K562 (cell line): ENCODE results near the gene SLC4A2. TPM values are rescaled to one million over a fixed set of nuclear protein-coding genes. Genes with fewer than 3 reads are reported as not detected.
A peak's percentile ranks its signal among the peaks of the same experiment; 100 is the strongest.

Experiments used
- BRF2 ChIP-seq: IDR thresholded peaks from 3 replicates; pipeline ENCODE4 v1.6.1; 2011; ENCODE audit warnings: borderline replicate concordance, mild to moderate bottlenecking; ENCODE audit not compliant: insufficient read length, insufficient read depth
- CEBPG ChIP-seq, 3 experiments: fragments of 200-800 bp in 1 of 3; sonication (Bioruptor generic) in 1 of 3; sonication (generic) in 1 of 3; formaldehyde crosslinking in 1 of 3; IDR thresholded peaks in 2 of 3; conservative IDR thresholded peaks in 1 of 3; 2 replicates each; pipeline versions ENCODE4 v1.6.1 to v1.8.0; 2016 to 2022; ENCODE audit warnings: missing compliant biosample characterization in 2 of 3, missing genetic modification characterization in 2 of 3, mild to moderate bottlenecking in 1 of 3, missing genetic modification reagents in 1 of 3
- DEAF1 ChIP-seq: fragments of 450-650 bp; formaldehyde crosslinking; IDR thresholded peaks from 2 replicates; pipeline ENCODE4 v1.4.0; 2020; ENCODE audit warnings: mild to moderate bottlenecking, moderate library complexity
- FOXA1 ChIP-seq: fragments of 450-650 bp; IDR thresholded peaks from 2 replicates; pipeline ENCODE4 v1.6.1; 2016; ENCODE audit warnings: mild to moderate bottlenecking, borderline replicate concordance
- FOXJ2 ChIP-seq: fragments of 200-800 bp; sonication (Bioruptor generic); IDR thresholded peaks from 2 replicates; pipeline ENCODE4 v1.6.1; 2016; ENCODE audit warnings: missing genetic modification characterization, missing compliant biosample characterization
- GABPB2 ChIP-seq: fragments of 250-450 bp; sonication (Bioruptor Pico); conservative IDR thresholded peaks from 2 replicates; pipeline ENCODE4 v1.5.1; 2021; ENCODE audit warnings: mild to moderate bottlenecking
- HDAC1 ChIP-seq, 2 experiments: fragments of 450-650 bp; IDR thresholded peaks; 2 replicates each; pipeline ENCODE4 v1.6.1; 2016 to 2017; ENCODE audit warnings: inconsistent platforms in 1 of 2, mild to moderate bottlenecking in 1 of 2, moderate library complexity in 1 of 2
- NBN ChIP-seq: fragments of 450-650 bp; IDR thresholded peaks from 2 replicates; pipeline ENCODE4 v1.6.1; 2016; ENCODE audit warnings: low read depth, mild to moderate bottlenecking
- NFRKB ChIP-seq: fragments of 450-650 bp; IDR thresholded peaks from 2 replicates; pipeline ENCODE4 v1.6.1; 2016; ENCODE audit warnings: low read depth
- SMAD3 ChIP-seq: fragments of 450-650 bp; formaldehyde crosslinking; conservative IDR thresholded peaks from 2 replicates; pipeline ENCODE4 v1.4.0; 2020; ENCODE audit warnings: mild to moderate bottlenecking
- ZBTB11 ChIP-seq, 3 experiments: fragments of 200-800 bp in 1 of 3; fragments of 250-450 bp in 1 of 3; fragments of 450-650 bp in 1 of 3; sonication (Bioruptor Pico) in 1 of 3; sonication (Bioruptor generic) in 1 of 3; formaldehyde crosslinking in 1 of 3; IDR thresholded peaks; 2 replicates each; pipeline versions ENCODE4 v1.6.1 to v1.8.0; 2016 to 2022; ENCODE audit warnings: mild to moderate bottlenecking in 2 of 3, missing genetic modification characterization in 2 of 3, missing compliant biosample characterization in 1 of 3, moderate library complexity in 1 of 3
- ZNF384 ChIP-seq: IDR thresholded peaks from 2 replicates; pipeline ENCODE4 v1.6.1; 2012; ENCODE audit warnings: low read depth, low read length, improper control_type of control experiment
- polyA plus RNA-seq, 8 experiments: library from polyadenylated mRNA; depleted of rRNA in 4 of 8; stranded (reverse) in 5 of 8; unstranded in 3 of 8; fragments of >200 nt; fragmentation: Nextera tagmentation in 2 of 8; fragmentation: Illumina TruSeq in 1 of 8; extraction: Ambion mirVana in 2 of 8; extraction: Trizol in 1 of 8; gene quantifications; 2 replicates each; pipeline versions ENCODE4 v1.2.1 to v1.2.3, GENCODE V29; 2011 to 2014; ENCODE audit warnings: inconsistent platforms in 1 of 8, missing spikeins in 1 of 8
- total RNA-seq, 7 experiments: library from RNA; depleted of rRNA in 6 of 7; stranded (reverse); fragments of >200 nt in 6 of 7; fragmentation: Illumina TruSeq in 2 of 7; extraction: Trizol in 2 of 7; gene quantifications; 2 replicates each; pipeline versions ENCODE4 v1.2.1 to v1.2.3, GENCODE V29; 2011 to 2021; ENCODE audit warnings: low replicate concordance in 1 of 7
- TF ChIP-seq, protein P1 (sequence below), 2 experiments: fragments of 450-650 bp in 1 of 2; sonication (generic) in 1 of 2; formaldehyde crosslinking in 1 of 2; IDR thresholded peaks in 1 of 2; conservative IDR thresholded peaks in 1 of 2; 2 replicates each; pipeline versions ENCODE4 v1.6.1 to v1.8.1; 2016 to 2023; ENCODE audit warnings: mild to moderate bottlenecking in 2 of 2, moderate library complexity in 2 of 2, inconsistent platforms in 1 of 2, missing genetic modification reagents in 1 of 2
- TF ChIP-seq, protein P2 (sequence below), 2 experiments: fragments of 450-650 bp in 1 of 2; sonication (generic) in 1 of 2; formaldehyde crosslinking; conservative IDR thresholded peaks; 2 replicates each; pipeline versions ENCODE4 v1.4.0 to v1.8.1; 2020 to 2022; ENCODE audit warnings: mild to moderate bottlenecking in 1 of 2, missing genetic modification reagents in 1 of 2
- TF ChIP-seq, protein P3 (sequence below): fragments of 450-650 bp; conservative IDR thresholded peaks from 2 replicates; pipeline ENCODE4 v1.6.1; 2016; ENCODE audit warnings: missing genetic modification characterization, low read depth, mild to moderate bottlenecking, control low read depth, missing compliant biosample characterization

The SLC4A2 gene
- total and polyA plus RNA-seq, 9 of the 15 experiments (the other 6 are each of a cell fraction or from before 2014, with no cell fraction given), result 11.4 to 375 (median 130) TPM

GRCh38 chr7:151113344-151114150, 54.2 kb downstream of the SLC4A2 start (continued):
- TF ChIP-seq, protein P1, sequence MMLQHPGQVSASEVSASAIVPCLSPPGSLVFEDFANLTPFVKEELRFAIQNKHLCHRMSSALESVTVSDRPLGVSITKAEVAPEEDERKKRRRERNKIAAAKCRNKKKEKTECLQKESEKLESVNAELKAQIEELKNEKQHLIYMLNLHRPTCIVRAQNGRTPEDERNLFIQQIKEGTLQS (IDR thresholded peaks at IDR 0.05), result peak; percentile 68
- TF ChIP-seq, protein P1 (CRISPR knock-in tag; conservative IDR thresholded peaks at IDR 0.05), result no peak
- no peak for TF ChIP-seq NFRKB
- TF ChIP-seq SMAD3, result no peak
- TF ChIP-seq, protein P2, sequence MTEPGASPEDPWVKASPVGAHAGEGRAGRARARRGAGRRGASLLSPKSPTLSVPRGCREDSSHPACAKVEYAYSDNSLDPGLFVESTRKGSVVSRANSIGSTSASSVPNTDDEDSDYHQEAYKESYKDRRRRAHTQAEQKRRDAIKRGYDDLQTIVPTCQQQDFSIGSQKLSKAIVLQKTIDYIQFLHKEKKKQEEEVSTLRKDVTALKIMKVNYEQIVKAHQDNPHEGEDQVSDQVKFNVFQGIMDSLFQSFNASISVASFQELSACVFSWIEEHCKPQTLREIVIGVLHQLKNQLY (CRISPR knock-in tag; conservative IDR thresholded peaks at IDR 0.05), result no peak
- TF ChIP-seq FOXA1, result no peak
- TF ChIP-seq ZNF384, result no peak
- TF ChIP-seq GABPB2 (CRISPR knock-in tag), result no peak
- TF ChIP-seq, protein P3, sequence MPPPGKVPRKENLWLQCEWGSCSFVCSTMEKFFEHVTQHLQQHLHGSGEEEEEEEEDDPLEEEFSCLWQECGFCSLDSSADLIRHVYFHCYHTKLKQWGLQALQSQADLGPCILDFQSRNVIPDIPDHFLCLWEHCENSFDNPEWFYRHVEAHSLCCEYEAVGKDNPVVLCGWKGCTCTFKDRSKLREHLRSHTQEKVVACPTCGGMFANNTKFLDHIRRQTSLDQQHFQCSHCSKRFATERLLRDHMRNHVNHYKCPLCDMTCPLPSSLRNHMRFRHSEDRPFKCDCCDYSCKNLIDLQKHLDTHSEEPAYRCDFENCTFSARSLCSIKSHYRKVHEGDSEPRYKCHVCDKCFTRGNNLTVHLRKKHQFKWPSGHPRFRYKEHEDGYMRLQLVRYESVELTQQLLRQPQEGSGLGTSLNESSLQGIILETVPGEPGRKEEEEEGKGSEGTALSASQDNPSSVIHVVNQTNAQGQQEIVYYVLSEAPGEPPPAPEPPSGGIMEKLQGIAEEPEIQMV (tag), result no peak
- TF ChIP-seq ZBTB11 (CRISPR knock-in tag; IDR thresholded peaks at IDR 0.05), result 0 out of 6 replicates have a peak, but pooled peaks of 1 of the 3 experiments have one; percentile 2
- no peak for TF ChIP-seq CEBPG (CRISPR knock-in tag; IDR thresholded peaks at IDR 0.05)
- no peak for TF ChIP-seq CEBPG (tag; conservative IDR thresholded peaks at IDR 0.05 in 1 of 2, IDR thresholded peaks at IDR 0.05 in 1 of 2)
- no peak for TF ChIP-seq FOXJ2 (tag)
- no peak for TF ChIP-seq BRF2
- TF ChIP-seq NBN, result no peak
- no peak for TF ChIP-seq HDAC1 (IDR thresholded peaks at IDR 0.05)
- TF ChIP-seq DEAF1, result no peak
